GM12878 (cell line): ENCODE data around the gene ASTN1. TPM values are rescaled to one million over a fixed set of nuclear protein-coding genes. Genes with fewer than 3 reads are reported as not detected.

Source experiments
- ATAC-seq: fragments of 200-7000 bp; cut with Tn5 transposase; 3 replicates; pipeline ENCODE4 v1.9.1; 2020; ENCODE audit warnings: mild to moderate bottlenecking, moderate library complexity
- BruUV-seq: library from RNA; stranded (reverse); fragments of 400-500 nt; replicated peaks from 2 replicates; lab custom pipeline; 2021; lab: Mats Ljungman, UMichigan
- CTCF ChIA-PET: fragments of 300-600 bp; sonication (Branson Sonifier 250); formaldehyde crosslinking; extraction: SDS; loops from one replicate; lab custom pipeline; 2021; ENCODE audit warnings: inconsistent platforms; lab: Yijun Ruan, JAX
- POLR2A ChIA-PET: fragments of 350-600 bp; formaldehyde crosslinking; extraction: SDS; loops from one replicate; lab custom pipeline; 2021; ENCODE audit warnings: inconsistent platforms; lab: Charles Lee
- RAD21 ChIA-PET: fragments of 300-600 bp; sonication (Branson Sonifier 250); formaldehyde crosslinking; loops from one replicate; lab custom pipeline; 2023; ENCODE audit warnings: antibody characterized with exemption; ENCODE audit not compliant: unreplicated experiment; lab: Charles Lee
- SMC1A ChIA-PET: fragments of 300-600 bp; sonication (Branson Sonifier 250); formaldehyde crosslinking; loops from one replicate; lab custom pipeline; 2023; ENCODE audit not compliant: unreplicated experiment, uncharacterized antibody; lab: Charles Lee
- DNase-seq: peaks from one replicate; pipeline ENCODE4 v3.0.0-alpha.2; 2011; ENCODE audit warnings: low read depth, low spot score
- FAIRE-seq: peaks from 3 replicates; lab custom pipeline; 2011; peaks lifted over from hg19 to GRCh38; lab: Jason Lieb, UNC
- H2AFZ ChIP-seq: 2 replicates; pipeline ENCODE4 v1.6.0; 2011; ENCODE audit warnings: low read depth, low read length, control low read depth; ENCODE audit not compliant: control insufficient read depth
- H3K27ac ChIP-seq: 2 replicates; pipeline ENCODE4 v1.5.1; 2011; ENCODE audit warnings: control low read depth; ENCODE audit not compliant: control insufficient read depth, insufficient read depth
- H3K27me3 ChIP-seq, 2 experiments: replicated peaks in 1 of 2; 2 replicates each; pipeline versions ENCODE4 v1.6.0 to v1.6.1; 2011; ENCODE audit warnings: low read length in 1 of 2; ENCODE audit not compliant: control insufficient read depth in 2 of 2, insufficient read depth in 2 of 2
- H3K36me3 ChIP-seq, 2 experiments: 2 replicates each; pipeline ENCODE4 v1.5.1; 2011; ENCODE audit warnings: low read length in 1 of 2; ENCODE audit not compliant: control insufficient read depth in 2 of 2, insufficient read depth in 2 of 2
- H3K4me1 ChIP-seq: 2 replicates; pipeline ENCODE4 v1.6.1; 2011; ENCODE audit warnings: mild to moderate bottlenecking, low read length, moderate library complexity, mixed read lengths; ENCODE audit not compliant: control insufficient read depth, insufficient read depth
- H3K4me2 ChIP-seq: 2 replicates; pipeline ENCODE4 v1.6.0; 2011; ENCODE audit warnings: control low read depth; ENCODE audit not compliant: control insufficient read depth, insufficient read depth
- H3K4me3 ChIP-seq: fragments of 200-600 bp; sonication (generic); 2 replicates; pipeline ENCODE4 v1.5.1; 2016
- H3K79me2 ChIP-seq: 2 replicates; pipeline ENCODE4 v1.6.0; 2011; ENCODE audit warnings: low read length; ENCODE audit not compliant: control insufficient read depth, insufficient read depth
- H3K9ac ChIP-seq: 2 replicates; pipeline ENCODE4 v1.8.0; 2011; ENCODE audit warnings: low read length, control low read depth, mixed read lengths; ENCODE audit not compliant: control insufficient read depth, insufficient read depth
- H3K9me3 ChIP-seq: replicated peaks from 3 replicates; pipeline ENCODE4 v1.5.1; 2011; ENCODE audit warnings: mild to moderate bottlenecking, low read length; ENCODE audit not compliant: control insufficient read depth, insufficient read depth
- H4K20me1 ChIP-seq: 2 replicates; pipeline ENCODE4 v1.6.0; 2011; ENCODE audit not compliant: control insufficient read depth, insufficient read depth
- CHD4 ChIP-seq: fragments of 200-600 bp; sonication (generic); IDR thresholded peaks from 2 replicates; pipeline ENCODE4 v1.6.1; 2016; ENCODE audit warnings: mild to moderate bottlenecking
- ESRRA ChIP-seq: IDR thresholded peaks from 2 replicates; pipeline ENCODE4 v1.6.1; 2012; ENCODE audit warnings: mild to moderate bottlenecking, low read length, improper control_type of control experiment
- IRF4 ChIP-seq: IDR thresholded peaks from 2 replicates; pipeline ENCODE4 v1.6.1; 2011; ENCODE audit warnings: low read depth, low read length
- IRF5 ChIP-seq: fragments of 450-650 bp; IDR thresholded peaks from 2 replicates; pipeline ENCODE4 v1.6.1; 2017; ENCODE audit warnings: borderline replicate concordance
- KLF5 ChIP-seq: fragments of 450-650 bp; IDR thresholded peaks from 2 replicates; pipeline ENCODE4 v1.6.1; 2014; ENCODE audit warnings: mild to moderate bottlenecking; ENCODE audit not compliant: partially characterized antibody
- MTA3 ChIP-seq: IDR thresholded peaks from 2 replicates; pipeline ENCODE4 v1.6.1; 2012; ENCODE audit warnings: low read length, inconsistent platforms, borderline replicate concordance
- PAX8 ChIP-seq: fragments of 450-650 bp; IDR thresholded peaks from 2 replicates; pipeline ENCODE4 v1.6.1; 2017; ENCODE audit warnings: mild to moderate bottlenecking, moderate library complexity
- SMARCA5 ChIP-seq: fragments of 450-650 bp; IDR thresholded peaks from 2 replicates; pipeline ENCODE4 v1.6.1; 2017; ENCODE audit warnings: mild to moderate bottlenecking
- SP1 ChIP-seq: IDR thresholded peaks from one replicate; pipeline ENCODE4 v1.6.1; 2011; ENCODE audit warnings: low read depth, low read length
- STAT3 ChIP-seq: IDR thresholded peaks from 2 replicates; pipeline ENCODE4 v1.6.1; 2011; ENCODE audit warnings: low read depth, low read length, improper control_type of control experiment
- ZNF217 ChIP-seq: fragments of 450-650 bp; IDR thresholded peaks from 2 replicates; pipeline ENCODE4 v1.6.1; 2017; ENCODE audit warnings: antibody characterized with exemption, mild to moderate bottlenecking
- WGBS: methylation state at CpG from one replicate; pipeline ENCODE4 v1.1.6; 2016; ENCODE audit warnings: low lambda C conversion rate; ENCODE audit not compliant: insufficient replicate concordance, insufficient coverage; ENCODE audit errors: missing lambda C conversion rate; 5-methylcytosine and 5-hydroxymethylcytosine counted together
- in situ Hi-C: fragments of 300-500 bp; cut with MboI; formaldehyde crosslinking; loops from 9 replicates; pipeline ENCODE4 v1.14.3; 2018; ENCODE audit warnings: mixed read lengths
- intact Hi-C: fragments of 100-400 bp; cut with micrococcal nuclease; formaldehyde crosslinking; loops from one replicate; pipeline ENCODE4 v1.14.2; 2022; ENCODE audit not compliant: unreplicated experiment
- polyA plus RNA-seq, 11 experiments: library from polyadenylated mRNA; depleted of rRNA in 4 of 11; unstranded in 6 of 11; stranded (reverse) in 5 of 11; fragments of >200 nt; fragmentation: Nextera tagmentation in 4 of 11; fragmentation: Illumina TruSeq in 1 of 11; extraction: Ambion mirVana in 4 of 11; extraction: Trizol in 1 of 11; gene quantifications; 1 replicate in 1 of 11; 2 replicates in 10 of 11; pipeline versions ENCODE4 v1.2.1 to v1.2.3, GENCODE V29; 2011 to 2016; ENCODE audit warnings: inconsistent platforms in 2 of 11, missing spikeins in 2 of 11, low read depth in 1 of 11
- total RNA-seq, 4 experiments: library from RNA; depleted of rRNA in 3 of 4; stranded (reverse); fragments of >200 nt in 3 of 4; fragmentation: Illumina TruSeq in 1 of 4; extraction: Trizol in 1 of 4; gene quantifications; 2 replicates each; pipeline versions ENCODE4 v1.2.1 to v1.2.3, GENCODE V29; 2013 to 2021
- TF ChIP-seq, protein P1 (sequence below): fragments of 450-650 bp; IDR thresholded peaks from 2 replicates; pipeline ENCODE4 v1.6.1; 2018; ENCODE audit warnings: borderline replicate concordance, mild to moderate bottlenecking; ENCODE audit not compliant: partially characterized antibody
- TF ChIP-seq, protein P2 (sequence below): IDR thresholded peaks from 2 replicates; pipeline ENCODE4 v1.6.1; 2011; ENCODE audit warnings: borderline replicate concordance, low read depth, mild to moderate bottlenecking, moderate library complexity, mixed read lengths, low read length; ENCODE audit not compliant: insufficient read depth; ENCODE audit errors: extremely low read length

Gene ASTN1
- total and polyA plus RNA-seq, 10 of the 15 experiments (the other 5 are each of a cell fraction or from before 2014, with no cell fraction given) = 0.04 TPM; not detected in 9

GRCh38 chr1:176885751-176886150, 278.8 kb downstream of the ASTN1 start:
- H3K4me1 ChIP-seq = no peaks in the 10 kb centered on the region
- WGBS = 0% methylated on average over 2 of the region's 2 CpGs
- no peak overlapping the region for H3K27ac ChIP-seq
- DNase-seq (no peak), FAIRE-seq (no peak), ATAC-seq (no peak)
- no peak overlapping the region for H2AFZ ChIP-seq
- ChIA-PET RAD21 (no interaction called here), CTCF (interaction anchor here (0.5 kb wide), 1 partner anchor 256 kb away, joined by 3 read pairs; no protein-coding TSS in a partner anchor), SMC1A (interaction anchor here (1.1 to 1.2 kb wide), 2 partner anchors 10 to 100 kb away, joined by 3 read pairs; no protein-coding TSS in a partner anchor), POLR2A (no interaction called here)
- no peak overlapping the region for H3K4me2 ChIP-seq
- H3K36me3 ChIP-seq = no peaks in the 10 kb centered on the region
- TF ChIP-seq IRF4 = no peak
- TF ChIP-seq PAX8 = no peak
- no peak for TF ChIP-seq SMARCA5
- no peak for TF ChIP-seq MTA3
- TF ChIP-seq ESRRA = no peak
- TF ChIP-seq, protein P1, sequence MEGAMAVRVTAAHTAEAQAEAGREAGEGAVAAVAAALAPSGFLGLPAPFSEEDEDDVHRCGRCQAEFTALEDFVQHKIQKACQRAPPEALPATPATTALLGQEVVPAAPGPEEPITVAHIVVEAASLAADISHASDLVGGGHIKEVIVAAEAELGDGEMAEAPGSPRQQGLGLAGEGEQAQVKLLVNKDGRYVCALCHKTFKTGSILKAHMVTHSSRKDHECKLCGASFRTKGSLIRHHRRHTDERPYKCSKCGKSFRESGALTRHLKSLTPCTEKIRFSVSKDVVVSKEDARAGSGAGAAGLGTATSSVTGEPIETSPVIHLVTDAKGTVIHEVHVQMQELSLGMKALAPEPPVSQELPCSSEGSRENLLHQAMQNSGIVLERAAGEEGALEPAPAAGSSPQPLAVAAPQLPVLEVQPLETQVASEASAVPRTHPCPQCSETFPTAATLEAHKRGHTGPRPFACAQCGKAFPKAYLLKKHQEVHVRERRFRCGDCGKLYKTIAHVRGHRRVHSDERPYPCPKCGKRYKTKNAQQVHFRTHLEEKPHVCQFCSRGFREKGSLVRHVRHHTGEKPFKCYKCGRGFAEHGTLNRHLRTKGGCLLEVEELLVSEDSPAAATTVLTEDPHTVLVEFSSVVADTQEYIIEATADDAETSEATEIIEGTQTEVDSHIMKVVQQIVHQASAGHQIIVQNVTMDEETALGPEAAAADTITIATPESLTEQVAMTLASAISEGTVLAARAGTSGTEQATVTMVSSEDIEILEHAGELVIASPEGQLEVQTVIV = no peak
- TF ChIP-seq SP1 = no peak
- no peak for TF ChIP-seq STAT3
- TF ChIP-seq ZNF217 = no peak
- TF ChIP-seq IRF5 = no peak
- no peak for TF ChIP-seq CHD4
- TF ChIP-seq, protein P2, sequence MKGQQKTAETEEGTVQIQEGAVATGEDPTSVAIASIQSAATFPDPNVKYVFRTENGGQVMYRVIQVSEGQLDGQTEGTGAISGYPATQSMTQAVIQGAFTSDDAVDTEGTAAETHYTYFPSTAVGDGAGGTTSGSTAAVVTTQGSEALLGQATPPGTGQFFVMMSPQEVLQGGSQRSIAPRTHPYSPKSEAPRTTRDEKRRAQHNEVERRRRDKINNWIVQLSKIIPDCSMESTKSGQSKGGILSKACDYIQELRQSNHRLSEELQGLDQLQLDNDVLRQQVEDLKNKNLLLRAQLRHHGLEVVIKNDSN = no peak
- TF ChIP-seq KLF5 = no peak
- no peaks in the 10 kb centered on the region for H3K79me2 ChIP-seq
- intact Hi-C loops (no loop called here), in situ Hi-C loops (loop anchor here (10.0 kb wide), 1 partner anchor 511 kb away; no protein-coding TSS in a partner anchor)
- no peak overlapping the region for H3K9ac ChIP-seq
- no peaks in the 10 kb centered on the region for H3K9me3 ChIP-seq
- no TSS peak for BruUV-seq
- H3K4me3 ChIP-seq = no peak overlapping the region
- no peaks in the 10 kb centered on the region for H4K20me1 ChIP-seq
- peaks cover 3 to 4% of the 10 kb centered on the region in 2 experiments; a peak in 2 of 4 replicates for H3K27me3 ChIP-seq
